ENCODE measurements around the gene TUB.

Gene TUB

GRCh38 chr11:8111636-8112035 lies 30.6 kb downstream of the TUB start:
- DNase-seq, result no peak

GRCh38 chr11:8122173-8122764 lies 41.3 kb downstream of the TUB start:
- no peak for DNase-seq

GRCh38 chr11:8126649-8127289 lies 45.8 kb downstream of the TUB start:
- no peak for DNase-seq

- DNase-seq, result no peak
Observed at GRCh38 chr11:8127447-8127846, 46.4 kb downstream of the TUB start.

- DNase-seq, result no peak
Observed at GRCh38 chr11:8138526-8138925, 57.5 kb downstream of the TUB start.

GRCh38 chr11:8149726-8150125 lies 68.7 kb downstream of the TUB start:
- no peak for DNase-seq

Data from CD4-positive, alpha-beta T cell treated with Interleukin-17A for 1 hour (primary cell).